HepG2 (cell line): ENCODE measurements around the gene LCLAT1. TPM values are rescaled to one million over a fixed set of nuclear protein-coding genes. Genes with fewer than 3 reads are reported as not detected.
A peak's percentile ranks its signal among the peaks of the same experiment; 100 is the strongest.

Source experiments
- SNAI1 ChIP-seq: sonication (generic); formaldehyde crosslinking; IDR thresholded peaks from 2 replicates; pipeline ENCODE4 v1.5.0; 2020; ENCODE audit warnings: mild to moderate bottlenecking, missing genetic modification reagents, borderline replicate concordance
- ZNF160 ChIP-seq: sonication (generic); formaldehyde crosslinking; IDR thresholded peaks from 2 replicates; pipeline ENCODE4 v1.8.0; 2022; ENCODE audit warnings: mild to moderate bottlenecking, inconsistent platforms, missing genetic modification reagents
- ZNF530 ChIP-seq: sonication (generic); formaldehyde crosslinking; IDR thresholded peaks from 2 replicates; pipeline ENCODE4 v1.5.0; 2020; ENCODE audit warnings: low read depth, mild to moderate bottlenecking, missing genetic modification reagents
- ZNF792 ChIP-seq: IDR thresholded peaks from 2 replicates; pipeline ENCODE4 v1.6.1; 2016
- polyA plus RNA-seq, 8 experiments: library from polyadenylated mRNA; depleted of rRNA in 3 of 8; stranded (reverse) in 7 of 8; unstranded in 1 of 8; fragments of >200 nt; fragmentation: Illumina TruSeq in 4 of 8; extraction: Trizol in 4 of 8; gene quantifications; 2 replicates each; pipeline versions ENCODE4 v1.2.1 to v1.2.3, GENCODE V29; 2011 to 2016; ENCODE audit warnings: low read depth in 4 of 8, missing spikeins in 1 of 8, mixed read lengths in 1 of 8; ENCODE audit not compliant: insufficient read depth in 1 of 8
- total RNA-seq, 5 experiments: library from RNA; depleted of rRNA; stranded (reverse); fragments of >200 nt; fragmentation: Illumina TruSeq; extraction: Trizol; gene quantifications; 2 replicates each; pipeline ENCODE4 v1.2.3, GENCODE V29; 2016; ENCODE audit warnings: low read depth in 1 of 5
- TF ChIP-seq, protein P1 (sequence below): sonication (generic); formaldehyde crosslinking; IDR thresholded peaks from 2 replicates; pipeline ENCODE4 v1.8.1; 2023; ENCODE audit warnings: missing genetic modification reagents, inconsistent platforms, borderline replicate concordance
- TF ChIP-seq, protein P2 (sequence below): sonication (generic); formaldehyde crosslinking; IDR thresholded peaks from 2 replicates; pipeline ENCODE4 v1.4.0; 2020; ENCODE audit warnings: missing genetic modification reagents
- TF ChIP-seq, protein P3 (sequence below): sonication (generic); formaldehyde crosslinking; IDR thresholded peaks from 2 replicates; pipeline ENCODE4 v1.5.0; 2020; ENCODE audit warnings: mild to moderate bottlenecking, missing genetic modification reagents, borderline replicate concordance
- TF ChIP-seq, protein P4 (sequence below), 2 experiments: sonication (generic) in 1 of 2; formaldehyde crosslinking in 1 of 2; IDR thresholded peaks; 2 replicates each; pipeline versions ENCODE4 v1.5.1 to v1.6.1; 2011 to 2020; ENCODE audit warnings: borderline replicate concordance in 1 of 2, low read depth in 1 of 2, low read length in 1 of 2, mild to moderate bottlenecking in 1 of 2, missing genetic modification reagents in 1 of 2, moderate library complexity in 1 of 2
- TF ChIP-seq, protein P5 (sequence below): sonication (generic); formaldehyde crosslinking; IDR thresholded peaks from 2 replicates; pipeline ENCODE4 v1.9.0; 2021; ENCODE audit warnings: missing genetic modification reagents, borderline replicate concordance

The LCLAT1 gene
- total and polyA plus RNA-seq, 2 of the 13 experiments (the other 11 are each of a cell fraction or from before 2014, with no cell fraction given), result 18.0 to 28.0 TPM

DNA sequence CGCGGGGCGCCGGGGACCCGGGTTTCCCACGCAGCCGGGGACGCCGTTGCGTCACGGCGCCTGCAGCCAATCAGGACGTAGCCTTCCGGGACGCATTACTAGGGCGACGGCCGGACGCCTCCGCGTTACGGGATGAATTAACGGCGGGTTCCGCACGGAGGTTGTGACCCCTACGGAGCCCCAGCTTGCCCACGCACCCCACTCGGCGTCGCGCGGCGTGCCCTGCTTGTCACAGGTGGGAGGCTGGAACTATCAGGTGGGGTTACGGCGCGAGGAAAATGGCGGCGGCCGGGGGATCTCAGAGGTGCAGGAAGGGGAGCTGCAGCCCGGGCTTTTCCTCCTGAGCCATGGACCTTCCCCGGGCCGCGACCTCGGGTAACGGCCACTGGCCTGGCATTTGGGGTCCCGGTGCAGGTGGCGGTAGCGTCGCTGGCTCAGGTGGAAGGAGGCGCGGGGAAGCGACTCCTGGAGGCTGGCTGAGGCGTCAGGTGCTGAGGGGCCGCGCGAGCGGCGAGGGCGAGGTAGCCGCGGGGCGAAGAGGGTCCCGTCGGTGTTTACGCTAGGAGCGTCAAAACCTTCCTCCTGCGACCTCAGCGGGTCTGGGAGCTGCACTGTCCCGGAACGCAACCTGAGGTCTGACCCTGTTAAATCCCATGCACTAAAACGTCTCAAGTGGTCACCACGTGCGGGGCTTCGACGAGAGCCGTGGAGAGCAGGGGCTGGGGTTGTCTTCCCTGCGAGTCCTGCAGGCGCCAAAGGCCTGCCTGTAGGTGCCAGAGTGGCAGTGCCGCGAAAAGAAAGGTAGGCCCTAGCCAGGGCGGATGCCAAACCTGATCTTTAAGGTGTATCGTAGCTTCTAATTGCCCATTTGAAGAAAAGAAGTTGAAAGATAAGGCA, at the start of gene LCLAT1 (continued):
- TF ChIP-seq, protein P1, sequence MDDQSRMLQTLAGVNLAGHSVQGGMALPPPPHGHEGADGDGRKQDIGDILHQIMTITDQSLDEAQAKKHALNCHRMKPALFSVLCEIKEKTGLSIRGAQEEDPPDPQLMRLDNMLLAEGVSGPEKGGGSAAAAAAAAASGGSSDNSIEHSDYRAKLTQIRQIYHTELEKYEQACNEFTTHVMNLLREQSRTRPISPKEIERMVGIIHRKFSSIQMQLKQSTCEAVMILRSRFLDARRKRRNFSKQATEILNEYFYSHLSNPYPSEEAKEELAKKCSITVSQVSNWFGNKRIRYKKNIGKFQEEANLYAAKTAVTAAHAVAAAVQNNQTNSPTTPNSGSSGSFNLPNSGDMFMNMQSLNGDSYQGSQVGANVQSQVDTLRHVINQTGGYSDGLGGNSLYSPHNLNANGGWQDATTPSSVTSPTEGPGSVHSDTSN (CRISPR knock-in tag), result peak; percentile 92
- TF ChIP-seq, protein P2, sequence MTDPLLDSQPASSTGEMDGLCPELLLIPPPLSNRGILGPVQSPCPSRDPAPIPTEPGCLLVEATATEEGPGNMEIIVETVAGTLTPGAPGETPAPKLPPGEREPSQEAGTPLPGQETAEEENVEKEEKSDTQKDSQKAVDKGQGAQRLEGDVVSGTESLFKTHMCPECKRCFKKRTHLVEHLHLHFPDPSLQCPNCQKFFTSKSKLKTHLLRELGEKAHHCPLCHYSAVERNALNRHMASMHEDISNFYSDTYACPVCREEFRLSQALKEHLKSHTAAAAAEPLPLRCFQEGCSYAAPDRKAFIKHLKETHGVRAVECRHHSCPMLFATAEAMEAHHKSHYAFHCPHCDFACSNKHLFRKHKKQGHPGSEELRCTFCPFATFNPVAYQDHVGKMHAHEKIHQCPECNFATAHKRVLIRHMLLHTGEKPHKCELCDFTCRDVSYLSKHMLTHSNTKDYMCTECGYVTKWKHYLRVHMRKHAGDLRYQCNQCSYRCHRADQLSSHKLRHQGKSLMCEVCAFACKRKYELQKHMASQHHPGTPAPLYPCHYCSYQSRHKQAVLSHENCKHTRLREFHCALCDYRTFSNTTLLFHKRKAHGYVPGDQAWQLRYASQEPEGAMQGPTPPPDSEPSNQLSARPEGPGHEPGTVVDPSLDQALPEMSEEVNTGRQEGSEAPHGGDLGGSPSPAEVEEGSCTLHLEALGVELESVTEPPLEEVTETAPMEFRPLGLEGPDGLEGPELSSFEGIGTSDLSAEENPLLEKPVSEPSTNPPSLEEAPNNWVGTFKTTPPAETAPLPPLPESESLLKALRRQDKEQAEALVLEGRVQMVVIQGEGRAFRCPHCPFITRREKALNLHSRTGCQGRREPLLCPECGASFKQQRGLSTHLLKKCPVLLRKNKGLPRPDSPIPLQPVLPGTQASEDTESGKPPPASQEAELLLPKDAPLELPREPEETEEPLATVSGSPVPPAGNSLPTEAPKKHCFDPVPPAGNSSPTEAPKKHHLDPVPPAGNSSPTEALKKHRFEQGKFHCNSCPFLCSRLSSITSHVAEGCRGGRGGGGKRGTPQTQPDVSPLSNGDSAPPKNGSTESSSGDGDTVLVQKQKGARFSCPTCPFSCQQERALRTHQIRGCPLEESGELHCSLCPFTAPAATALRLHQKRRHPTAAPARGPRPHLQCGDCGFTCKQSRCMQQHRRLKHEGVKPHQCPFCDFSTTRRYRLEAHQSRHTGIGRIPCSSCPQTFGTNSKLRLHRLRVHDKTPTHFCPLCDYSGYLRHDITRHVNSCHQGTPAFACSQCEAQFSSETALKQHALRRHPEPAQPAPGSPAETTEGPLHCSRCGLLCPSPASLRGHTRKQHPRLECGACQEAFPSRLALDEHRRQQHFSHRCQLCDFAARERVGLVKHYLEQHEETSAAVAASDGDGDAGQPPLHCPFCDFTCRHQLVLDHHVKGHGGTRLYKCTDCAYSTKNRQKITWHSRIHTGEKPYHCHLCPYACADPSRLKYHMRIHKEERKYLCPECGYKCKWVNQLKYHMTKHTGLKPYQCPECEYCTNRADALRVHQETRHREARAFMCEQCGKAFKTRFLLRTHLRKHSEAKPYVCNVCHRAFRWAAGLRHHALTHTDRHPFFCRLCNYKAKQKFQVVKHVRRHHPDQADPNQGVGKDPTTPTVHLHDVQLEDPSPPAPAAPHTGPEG (CRISPR knock-in tag), result no peak; the same call in 1 of the 2 replicates
- TF ChIP-seq SNAI1 (CRISPR knock-in tag) (peak; percentile 99), ZNF530 (peak; percentile 95; the same call in 1 of the 2 replicates), ZNF792 (CRISPR knock-in tag) (no peak; the same call in 1 of the 2 replicates), ZNF160 (CRISPR knock-in tag) (peak; percentile 77)
- TF ChIP-seq, protein P3, sequence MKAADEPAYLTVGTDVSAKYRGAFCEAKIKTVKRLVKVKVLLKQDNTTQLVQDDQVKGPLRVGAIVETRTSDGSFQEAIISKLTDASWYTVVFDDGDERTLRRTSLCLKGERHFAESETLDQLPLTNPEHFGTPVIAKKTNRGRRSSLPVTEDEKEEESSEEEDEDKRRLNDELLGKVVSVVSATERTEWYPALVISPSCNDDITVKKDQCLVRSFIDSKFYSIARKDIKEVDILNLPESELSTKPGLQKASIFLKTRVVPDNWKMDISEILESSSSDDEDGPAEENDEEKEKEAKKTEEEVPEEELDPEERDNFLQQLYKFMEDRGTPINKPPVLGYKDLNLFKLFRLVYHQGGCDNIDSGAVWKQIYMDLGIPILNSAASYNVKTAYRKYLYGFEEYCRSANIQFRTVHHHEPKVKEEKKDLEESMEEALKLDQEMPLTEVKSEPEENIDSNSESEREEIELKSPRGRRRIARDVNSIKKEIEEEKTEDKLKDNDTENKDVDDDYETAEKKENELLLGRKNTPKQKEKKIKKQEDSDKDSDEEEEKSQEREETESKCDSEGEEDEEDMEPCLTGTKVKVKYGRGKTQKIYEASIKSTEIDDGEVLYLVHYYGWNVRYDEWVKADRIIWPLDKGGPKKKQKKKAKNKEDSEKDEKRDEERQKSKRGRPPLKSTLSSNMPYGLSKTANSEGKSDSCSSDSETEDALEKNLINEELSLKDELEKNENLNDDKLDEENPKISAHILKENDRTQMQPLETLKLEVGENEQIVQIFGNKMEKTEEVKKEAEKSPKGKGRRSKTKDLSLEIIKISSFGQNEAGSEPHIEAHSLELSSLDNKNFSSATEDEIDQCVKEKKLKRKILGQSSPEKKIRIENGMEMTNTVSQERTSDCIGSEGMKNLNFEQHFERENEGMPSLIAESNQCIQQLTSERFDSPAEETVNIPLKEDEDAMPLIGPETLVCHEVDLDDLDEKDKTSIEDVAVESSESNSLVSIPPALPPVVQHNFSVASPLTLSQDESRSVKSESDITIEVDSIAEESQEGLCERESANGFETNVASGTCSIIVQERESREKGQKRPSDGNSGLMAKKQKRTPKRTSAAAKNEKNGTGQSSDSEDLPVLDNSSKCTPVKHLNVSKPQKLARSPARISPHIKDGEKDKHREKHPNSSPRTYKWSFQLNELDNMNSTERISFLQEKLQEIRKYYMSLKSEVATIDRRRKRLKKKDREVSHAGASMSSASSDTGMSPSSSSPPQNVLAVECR, result peak; percentile 92
- TF ChIP-seq, protein P4, sequence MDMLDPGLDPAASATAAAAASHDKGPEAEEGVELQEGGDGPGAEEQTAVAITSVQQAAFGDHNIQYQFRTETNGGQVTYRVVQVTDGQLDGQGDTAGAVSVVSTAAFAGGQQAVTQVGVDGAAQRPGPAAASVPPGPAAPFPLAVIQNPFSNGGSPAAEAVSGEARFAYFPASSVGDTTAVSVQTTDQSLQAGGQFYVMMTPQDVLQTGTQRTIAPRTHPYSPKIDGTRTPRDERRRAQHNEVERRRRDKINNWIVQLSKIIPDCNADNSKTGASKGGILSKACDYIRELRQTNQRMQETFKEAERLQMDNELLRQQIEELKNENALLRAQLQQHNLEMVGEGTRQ (IDR thresholded peaks at IDR 0.05; ENCODE audit: low read depth, low read length), result no peak
- TF ChIP-seq, protein P4 (CRISPR knock-in tag; IDR thresholded peaks at IDR 0.05; ENCODE audit: borderline replicate concordance), result peak; percentile 70
- TF ChIP-seq, protein P5, sequence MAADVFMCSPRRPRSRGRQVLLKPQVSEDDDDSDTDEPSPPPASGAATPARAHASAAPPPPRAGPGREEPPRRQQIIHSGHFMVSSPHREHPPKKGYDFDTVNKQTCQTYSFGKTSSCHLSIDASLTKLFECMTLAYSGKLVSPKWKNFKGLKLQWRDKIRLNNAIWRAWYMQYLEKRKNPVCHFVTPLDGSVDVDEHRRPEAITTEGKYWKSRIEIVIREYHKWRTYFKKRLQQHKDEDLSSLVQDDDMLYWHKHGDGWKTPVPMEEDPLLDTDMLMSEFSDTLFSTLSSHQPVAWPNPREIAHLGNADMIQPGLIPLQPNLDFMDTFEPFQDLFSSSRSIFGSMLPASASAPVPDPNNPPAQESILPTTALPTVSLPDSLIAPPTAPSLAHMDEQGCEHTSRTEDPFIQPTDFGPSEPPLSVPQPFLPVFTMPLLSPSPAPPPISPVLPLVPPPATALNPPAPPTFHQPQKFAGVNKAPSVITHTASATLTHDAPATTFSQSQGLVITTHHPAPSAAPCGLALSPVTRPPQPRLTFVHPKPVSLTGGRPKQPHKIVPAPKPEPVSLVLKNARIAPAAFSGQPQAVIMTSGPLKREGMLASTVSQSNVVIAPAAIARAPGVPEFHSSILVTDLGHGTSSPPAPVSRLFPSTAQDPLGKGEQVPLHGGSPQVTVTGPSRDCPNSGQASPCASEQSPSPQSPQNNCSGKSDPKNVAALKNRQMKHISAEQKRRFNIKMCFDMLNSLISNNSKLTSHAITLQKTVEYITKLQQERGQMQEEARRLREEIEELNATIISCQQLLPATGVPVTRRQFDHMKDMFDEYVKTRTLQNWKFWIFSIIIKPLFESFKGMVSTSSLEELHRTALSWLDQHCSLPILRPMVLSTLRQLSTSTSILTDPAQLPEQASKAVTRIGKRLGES (CRISPR knock-in tag), result peak; percentile 91
